Spinal cord (tissue), 10 donors: Measurements from ENCODE around the gene MRPS31. TPM values are rescaled to one million over a fixed set of nuclear protein-coding genes. Genes with fewer than 3 reads are reported as not detected.
"Not testable (repeated sequence)": the region's sequence is repeated elsewhere in the genome, so short reads cannot be mapped to it uniquely, and the experiment has no call there.

Source experiments
- DNase-seq, 6 donors: peaks; one replicate each; pipeline versions ENCODE4 v3.0.0 to v3.0.0-alpha.2; 2013 to 2015; ENCODE audit warnings: low spot score in 6 of 6, low read depth in 4 of 6
- H3K27ac ChIP-seq: one replicate; pipeline ENCODE4 v1.5.1; 2013; ENCODE audit warnings: low read depth, low read length, control low read depth
- H3K27me3 ChIP-seq: one replicate; pipeline ENCODE4 v1.6.1; 2013; ENCODE audit warnings: low read length; ENCODE audit not compliant: control insufficient read depth, insufficient read depth
- H3K36me3 ChIP-seq: one replicate; pipeline ENCODE4 v1.6.1; 2013; ENCODE audit warnings: low read length; ENCODE audit not compliant: control insufficient read depth, insufficient read depth
- H3K4me1 ChIP-seq: one replicate; pipeline ENCODE4 v1.6.1; 2013; ENCODE audit warnings: low read length; ENCODE audit not compliant: control insufficient read depth, insufficient read depth
- H3K4me3 ChIP-seq: one replicate; pipeline ENCODE4 v1.5.1; 2013; ENCODE audit warnings: low read depth, low read length, control low read depth
- H3K9me3 ChIP-seq: one replicate; pipeline ENCODE4 v1.6.1; 2013; ENCODE audit warnings: low read length; ENCODE audit not compliant: control insufficient read depth, insufficient read depth
- WGBS: methylation state at CpG from one replicate; pipeline ENCODE4 v1.1.5; 2013; ENCODE audit warnings: missing lambda C conversion rate; ENCODE audit not compliant: insufficient coverage; 5-methylcytosine and 5-hydroxymethylcytosine counted together
- polyA plus RNA-seq, 2 donors: library from polyadenylated mRNA; unstranded; fragments of 120-200 nt; gene quantifications; one replicate each; pipeline ENCODE4 v1.2.1, GENCODE V29; 2013; ENCODE audit not compliant: insufficient read length in 2 of 2
- total RNA-seq, 2 donors: library from RNA; depleted of rRNA in 1 of 2; stranded (reverse); fragments of 120-200 nt in 1 of 2; fragments of >200 nt in 1 of 2; gene quantifications; one replicate each; pipeline versions ENCODE4 v1.2.3 to v1.2.4, GENCODE V29; 2013 to 2014
- donor health status: healthy.

MRPS31 gene
- total and polyA plus RNA-seq, 4 donors = 24.2 to 38.3 (median 33.3) TPM

- DNase-seq = no peak
- H3K27me3 ChIP-seq = no peaks in the 10 kb centered on the region
- WGBS = 94% methylated on average over 7 of the region's 10 CpGs
- H3K4me1 ChIP-seq = peaks cover 18% of the 10 kb centered on the region
- H3K9me3 ChIP-seq = no peaks in the 10 kb centered on the region
- H3K27ac ChIP-seq = no peak overlapping the region
- no peak overlapping the region for H3K4me3 ChIP-seq
- H3K36me3 ChIP-seq = peaks cover 22% of the 10 kb centered on the region
Measured at GRCh38 chr13:40792284-40793051, 21.5 kb upstream of the MRPS31 start.

DNA sequence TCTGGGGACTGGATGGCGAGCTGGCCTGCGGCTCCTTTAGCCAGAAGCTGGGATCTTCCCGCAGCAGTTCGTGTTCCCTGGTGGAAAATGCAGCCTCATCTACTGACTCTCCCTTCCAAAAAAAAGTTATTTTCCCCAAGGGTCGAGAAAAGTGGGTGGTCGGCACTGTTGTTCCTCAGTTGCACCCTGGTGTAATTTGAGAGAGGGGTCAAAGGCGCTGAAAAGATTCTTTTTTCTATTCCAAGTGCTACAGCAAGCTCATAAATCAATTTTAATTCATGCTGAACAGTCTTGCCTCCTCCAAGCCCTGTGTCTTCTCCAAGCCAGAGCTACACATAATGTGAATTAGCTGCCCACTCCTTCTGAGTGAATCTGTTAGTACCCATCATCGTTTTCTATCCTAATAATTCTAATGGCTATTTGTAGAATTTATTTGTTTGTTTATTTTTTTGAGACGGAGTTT lies 19.2 kb upstream of the MRPS31 start:
- no CpG with 5 or more reads among the region's 9 CpGs for WGBS
- Histone ChIP-seq H3K27ac (peak overlapping the region; percentile 88), H3K4me1 (peaks cover 18% of the 10 kb centered on the region), H3K9me3 (no peaks in the 10 kb centered on the region), H3K36me3 (peaks cover 19% of the 10 kb centered on the region), H3K4me3 (peak overlapping the region; percentile 75), H3K27me3 (no peaks in the 10 kb centered on the region)
- DNase-seq = peak in 2 of 6 donors; percentile 3 to 5

GRCh38 chr13:40789275-40790153 lies 18.5 kb upstream of the MRPS31 start, which contains the start of gene SLC25A15:
Gene SLC25A15 (plus strand): TSS chr13:40789611. CDS start chr13:40793227, 3,616 bp downstream.
- WGBS = under 1% methylated on average over 101 of the region's 101 CpGs
- Histone ChIP-seq H3K27ac (peak within 1 kb of the TSS; percentile 88), H3K4me3 (peak within 1 kb of the TSS; percentile 75), H3K27me3 (no peaks in the 10 kb centered on the region), H3K9me3 (no peaks in the 10 kb centered on the region), H3K36me3 (peaks cover 14% of the 10 kb centered on the region), H3K4me1 (peaks cover 18% of the 10 kb centered on the region)
- peak; percentile 21 to 86 (median 50) for DNase-seq

DNA sequence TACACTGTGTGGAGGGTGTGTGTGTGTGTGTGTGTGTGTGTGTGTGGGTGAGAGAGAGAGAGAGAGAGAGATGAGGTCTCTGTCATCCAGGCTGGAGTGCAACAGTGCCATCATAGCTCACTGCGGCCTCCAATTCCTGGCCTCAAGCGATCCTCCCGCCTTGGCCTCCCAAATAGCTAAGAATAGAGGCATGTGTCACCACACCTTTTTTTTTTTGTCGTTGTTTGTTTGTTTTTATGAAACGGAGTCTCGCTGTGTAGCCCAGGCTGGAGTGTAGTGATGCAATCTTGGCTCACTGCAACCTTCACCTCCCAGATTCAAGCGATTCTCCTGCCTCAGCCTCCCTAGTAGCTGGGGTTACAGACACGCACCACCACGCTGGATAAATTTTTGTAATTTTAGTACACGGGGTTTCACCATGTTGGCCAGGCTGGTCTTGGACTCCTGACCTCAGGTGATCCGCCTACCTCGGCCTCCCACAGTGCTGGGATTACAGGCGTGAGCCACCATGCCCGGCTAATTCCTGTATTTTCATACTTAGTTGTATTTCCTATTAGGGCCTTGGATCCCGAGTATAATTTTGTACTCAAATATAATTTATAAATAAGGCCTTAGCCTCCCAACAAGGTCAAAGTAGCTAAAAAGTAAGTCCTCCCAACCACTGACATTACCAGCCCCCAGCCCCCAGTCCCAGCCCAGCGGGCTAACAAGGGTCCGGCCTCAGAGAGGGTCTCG lies 17.7 kb upstream of the MRPS31 start:
- H3K27me3 ChIP-seq, H3K36me3 ChIP-seq, H3K9me3 ChIP-seq: not testable (repeated sequence)
- Histone ChIP-seq H3K4me1 (peaks cover 18% of the 10 kb centered on the region), H3K27ac (peak overlapping the region; percentile 22), H3K4me3 (peak overlapping the region; percentile 55)
- 41% methylated on average over 6 of the region's 18 CpGs for WGBS
- peak in 1 of 6 donors; percentile 5 for DNase-seq

DNA sequence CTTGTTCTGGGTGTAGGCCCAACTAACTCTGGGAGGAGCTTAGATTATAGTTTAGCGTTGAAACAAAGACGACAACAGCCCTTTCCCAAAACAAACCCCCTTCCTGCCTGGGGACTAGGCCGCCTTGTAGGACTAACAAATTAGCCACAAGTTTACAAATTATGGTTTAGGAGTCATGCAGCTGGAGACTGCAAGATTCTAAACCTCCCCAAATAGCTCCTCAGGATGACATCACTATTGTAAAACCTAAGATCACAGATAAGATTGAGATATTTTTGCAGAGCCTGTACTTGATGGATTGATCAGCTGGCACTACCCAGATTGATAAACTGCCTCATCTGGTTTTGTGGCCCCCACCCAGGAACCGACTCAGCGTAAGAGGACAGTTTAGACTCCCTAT lies 16.1 kb upstream of the MRPS31 start:
- no peak for DNase-seq
- no peak overlapping the region for H3K27ac ChIP-seq
- H3K4me1 ChIP-seq = peaks cover 18% of the 10 kb centered on the region
- H3K9me3 ChIP-seq = no peaks in the 10 kb centered on the region
- no peaks in the 10 kb centered on the region for H3K27me3 ChIP-seq
- H3K36me3 ChIP-seq = peaks cover 2% of the 10 kb centered on the region
- H3K4me3 ChIP-seq = no peak overlapping the region
- 60% methylated on average over 1 of the region's 5 CpGs for WGBS

GRCh38 chr13:40786568-40786996 lies 15.6 kb upstream of the MRPS31 start:
- Histone ChIP-seq H3K9me3 (no peaks in the 10 kb centered on the region), H3K27me3 (no peaks in the 10 kb centered on the region), H3K27ac (no peak overlapping the region), H3K4me1 (peaks cover 18% of the 10 kb centered on the region), H3K36me3 (peaks cover 2% of the 10 kb centered on the region), H3K4me3 (no peak overlapping the region)
- no peak for DNase-seq
- WGBS = 79% methylated on average over 2 of the region's 4 CpGs

GRCh38 chr13:40784540-40784939 lies 13.6 kb upstream of the MRPS31 start:
- DNase-seq = no peak
- Histone ChIP-seq H3K4me1 (peaks cover 7% of the 10 kb centered on the region), H3K36me3 (no peaks in the 10 kb centered on the region), H3K27ac (no peak overlapping the region), H3K27me3 (no peaks in the 10 kb centered on the region), H3K9me3 (no peaks in the 10 kb centered on the region), H3K4me3 (no peak overlapping the region)
- 100% methylated on average over 2 of the region's 4 CpGs for WGBS

DNA sequence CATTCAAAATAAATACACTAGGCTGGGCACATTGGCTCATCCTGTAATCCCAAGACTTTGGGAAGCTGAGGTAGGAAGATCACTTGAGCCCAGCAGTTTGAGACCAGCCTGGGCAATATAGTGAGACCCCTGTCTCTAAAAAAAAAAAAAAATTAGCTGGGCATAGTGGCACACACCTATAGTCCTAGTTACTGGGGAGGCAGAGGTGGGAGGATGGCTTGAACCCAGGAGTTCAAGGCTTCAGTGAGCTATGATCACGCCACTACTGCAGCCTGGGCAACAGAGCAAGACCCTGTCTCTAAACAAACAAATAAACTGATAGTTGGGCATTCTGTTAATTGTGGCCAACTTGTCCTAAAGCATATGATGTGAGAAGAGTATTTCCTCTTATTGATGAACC lies 12.0 kb upstream of the MRPS31 start:
- H3K27me3 ChIP-seq, H3K36me3 ChIP-seq, H3K4me3 ChIP-seq, H3K4me1 ChIP-seq, H3K9me3 ChIP-seq, DNase-seq, H3K27ac ChIP-seq: not testable (repeated sequence)
- no CpG with 5 or more reads among the region's 1 CpG for WGBS

GRCh38 chr13:40781717-40782116 lies 10.7 kb upstream of the MRPS31 start:
- Histone ChIP-seq H3K9me3 (no peaks in the 10 kb centered on the region), H3K27ac (no peak overlapping the region), H3K36me3 (no peaks in the 10 kb centered on the region), H3K4me3 (no peak overlapping the region), H3K4me1 (no peaks in the 10 kb centered on the region), H3K27me3 (no peaks in the 10 kb centered on the region)
- DNase-seq = no peak
- WGBS = 89% methylated on average over 10 of the region's 11 CpGs
